Ovary (tissue), 3 donors: ENCODE measurements around the gene RPL36.

Experiments
- CTCF ChIP-seq, 3 donors: fragments of 450-650 bp in 2 of 3; fragments of 200-600 bp in 1 of 3; IDR thresholded peaks; one replicate each; pipeline versions ENCODE4 v1.5.1 to v1.8.0; 2016 to 2022; ENCODE audit warnings: antibody characterized with exemption in 3 of 3, mild to moderate bottlenecking in 1 of 3
- EP300 ChIP-seq: sonication (generic); formaldehyde crosslinking; IDR thresholded peaks from one replicate; pipeline ENCODE4 v1.6.1; 2017; ENCODE audit warnings: antibody characterized with exemption
- POLR2A ChIP-seq: fragments of 450-650 bp; IDR thresholded peaks from one replicate; pipeline ENCODE4 v1.6.1; 2017; ENCODE audit warnings: antibody characterized with exemption, mild to moderate bottlenecking, moderate library complexity
- donor health status: DM: no; HTN: no; CAD: no.

DNA sequence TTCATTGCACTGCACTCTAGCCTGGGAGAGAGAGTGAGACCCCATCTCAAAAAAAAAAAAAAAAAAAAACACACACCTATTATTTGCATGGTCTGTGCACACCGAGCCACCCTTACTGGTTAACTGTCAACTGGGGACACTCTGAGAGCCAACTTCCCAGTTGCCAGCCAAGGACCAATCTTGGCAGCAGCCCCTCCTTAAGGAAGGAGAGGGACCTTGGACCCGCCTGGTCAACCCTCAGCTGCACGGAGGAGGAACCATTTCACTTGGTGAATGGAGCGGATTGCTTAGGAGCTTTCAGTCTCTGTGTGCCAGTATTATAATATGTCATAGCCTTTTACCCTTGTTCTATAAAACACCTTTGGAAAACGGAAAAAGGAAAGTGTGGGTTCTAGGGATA lies 34.7 kb upstream of the RPL36 start:
- TF ChIP-seq CTCF (IDR thresholded peaks at IDR 0.05) (no peak), EP300 (no peak), POLR2A (no peak)
